SK-N-MC (cell line): ENCODE results near the gene IL10RB.
A peak's percentile ranks its signal among the peaks of the same experiment; 100 is the strongest.

ENCODE experiments used
- EZH2 ChIP-seq: fragments of 200-600 bp; sonication (generic); IDR thresholded peaks from one replicate; pipeline ENCODE4 v1.6.1; 2017; ENCODE audit warnings: antibody characterized with exemption
- FOXP2 ChIP-seq: optimal IDR thresholded peaks from 2 replicates; pipeline ENCODE3; 2011; ENCODE audit warnings: mild to moderate bottlenecking, moderate library complexity; ENCODE audit not compliant: insufficient read depth; ENCODE audit errors: extremely low read length, control extremely low read depth
- POLR2AphosphoS5 ChIP-seq: IDR thresholded peaks from 2 replicates; pipeline ENCODE4 v1.6.1; 2012; ENCODE audit warnings: mild to moderate bottlenecking, low read depth, low read length, borderline replicate concordance

GRCh38 chr21:33324291-33325221, 58.4 kb downstream of the IL10RB start, which contains the start of gene IFNAR1:
- peak; percentile 97 for TF ChIP-seq POLR2AphosphoS5
- no peak for TF ChIP-seq EZH2
- no peak for TF ChIP-seq FOXP2
